ENCODE measurements around the gene SLC26A3.

SLC26A3 gene

DNA sequence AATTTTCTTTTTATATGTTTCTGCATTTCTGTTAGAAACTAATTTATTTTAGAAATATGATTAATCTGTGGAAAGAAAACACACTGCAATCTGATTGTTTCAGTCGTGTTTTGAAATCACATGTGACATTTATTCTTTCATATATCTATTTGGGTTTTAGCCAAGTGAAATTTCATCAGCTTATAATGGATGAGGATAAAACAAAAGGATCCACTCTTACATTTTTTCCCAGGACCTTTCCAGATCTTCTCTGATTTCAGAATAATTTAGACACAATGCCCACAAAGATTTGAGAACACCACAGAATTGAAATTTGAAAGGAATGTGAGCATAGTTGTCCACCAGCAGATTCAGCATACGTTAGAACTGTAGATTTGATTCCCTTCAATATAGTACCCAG, 30.0 kb downstream of the SLC26A3 start:
- Histone ChIP-seq H3K79me2 (ENCODE audit: low read length) (no peaks in the 10 kb centered on the region), H3K36me3 (replicated peaks; ENCODE audit: insufficient read depth, low read length) (no peaks in the 10 kb centered on the region), H2AFZ (ENCODE audit: low read length) (no peak overlapping the region), H3K9me3 (replicated peaks; ENCODE audit: insufficient read depth, low read length) (no peaks in the 10 kb centered on the region), H3K27me3 (replicated peaks; ENCODE audit: insufficient read depth, low read length) (no peaks in the 10 kb centered on the region), H3K4me3 (ENCODE audit: low read length) (no peak overlapping the region), H4K20me1 (ENCODE audit: insufficient read depth, low read length) (no peaks in the 10 kb centered on the region), H3K9ac (ENCODE audit: low read length) (no peak overlapping the region), H3K27ac (ENCODE audit: low read length) (no peak overlapping the region), H3F3A (ENCODE audit: insufficient read depth, low read length) (no peaks in the 10 kb centered on the region), H3K9me2 (replicated peaks; ENCODE audit: insufficient read depth, low read length) (no peaks in the 10 kb centered on the region), H3K4me1 (ENCODE audit: low read length) (no peaks in the 10 kb centered on the region), H3K4me2 (ENCODE audit: low read depth, low read length) (no peak overlapping the region)
- TF ChIP-seq EZH2phosphoT487 (IDR thresholded peaks at IDR 0.05; ENCODE audit: low read length) (no peak), EZH2 (optimal IDR thresholded peaks at IDR 0.05; ENCODE audit: low read depth, low read length) (no peak)
- TF ChIP-seq, protein P1, sequence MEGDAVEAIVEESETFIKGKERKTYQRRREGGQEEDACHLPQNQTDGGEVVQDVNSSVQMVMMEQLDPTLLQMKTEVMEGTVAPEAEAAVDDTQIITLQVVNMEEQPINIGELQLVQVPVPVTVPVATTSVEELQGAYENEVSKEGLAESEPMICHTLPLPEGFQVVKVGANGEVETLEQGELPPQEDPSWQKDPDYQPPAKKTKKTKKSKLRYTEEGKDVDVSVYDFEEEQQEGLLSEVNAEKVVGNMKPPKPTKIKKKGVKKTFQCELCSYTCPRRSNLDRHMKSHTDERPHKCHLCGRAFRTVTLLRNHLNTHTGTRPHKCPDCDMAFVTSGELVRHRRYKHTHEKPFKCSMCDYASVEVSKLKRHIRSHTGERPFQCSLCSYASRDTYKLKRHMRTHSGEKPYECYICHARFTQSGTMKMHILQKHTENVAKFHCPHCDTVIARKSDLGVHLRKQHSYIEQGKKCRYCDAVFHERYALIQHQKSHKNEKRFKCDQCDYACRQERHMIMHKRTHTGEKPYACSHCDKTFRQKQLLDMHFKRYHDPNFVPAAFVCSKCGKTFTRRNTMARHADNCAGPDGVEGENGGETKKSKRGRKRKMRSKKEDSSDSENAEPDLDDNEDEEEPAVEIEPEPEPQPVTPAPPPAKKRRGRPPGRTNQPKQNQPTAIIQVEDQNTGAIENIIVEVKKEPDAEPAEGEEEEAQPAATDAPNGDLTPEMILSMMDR (IDR thresholded peaks at IDR 0.05; ENCODE audit: low read length), result no peak
- no peak for DNase-seq

- no peaks in the 10 kb centered on the region for H3K36me3 ChIP-seq (replicated peaks; ENCODE audit: insufficient read depth, low read length)
- H3K79me2 ChIP-seq (ENCODE audit: low read length), result no peaks in the 10 kb centered on the region
- H4K20me1 ChIP-seq (ENCODE audit: insufficient read depth, low read length), result no peaks in the 10 kb centered on the region
- no peak overlapping the region for H3K27ac ChIP-seq (ENCODE audit: low read length)
- H3K9me3 ChIP-seq (replicated peaks; ENCODE audit: insufficient read depth, low read length), result no peaks in the 10 kb centered on the region
- TF ChIP-seq EZH2 (optimal IDR thresholded peaks at IDR 0.05; ENCODE audit: low read depth, low read length) (no peak), EZH2phosphoT487 (IDR thresholded peaks at IDR 0.05; ENCODE audit: low read length) (no peak)
- TF ChIP-seq, protein P1 (IDR thresholded peaks at IDR 0.05; ENCODE audit: low read length), result no peak
- H3K9ac ChIP-seq (ENCODE audit: low read length), result no peak overlapping the region
- H3K4me1 ChIP-seq (ENCODE audit: low read length), result no peaks in the 10 kb centered on the region
- no peak overlapping the region for H3K4me2 ChIP-seq (ENCODE audit: low read depth, low read length)
- no peak overlapping the region for H3K4me3 ChIP-seq (ENCODE audit: low read length)
- H3F3A ChIP-seq (ENCODE audit: insufficient read depth, low read length), result no peaks in the 10 kb centered on the region
- no peaks in the 10 kb centered on the region for H3K27me3 ChIP-seq (replicated peaks; ENCODE audit: insufficient read depth, low read length)
- no peak overlapping the region for H2AFZ ChIP-seq (ENCODE audit: low read length)
- no peaks in the 10 kb centered on the region for H3K9me2 ChIP-seq (replicated peaks; ENCODE audit: insufficient read depth, low read length)
- no peak for DNase-seq
Measured at GRCh38 chr7:107768263-107768662, 34.8 kb downstream of the SLC26A3 start.

GRCh38 chr7:107767391-107767790, 35.6 kb downstream of the SLC26A3 start:
- H3K4me2 ChIP-seq (ENCODE audit: low read depth, low read length), result no peak overlapping the region
- no peaks in the 10 kb centered on the region for H3K9me3 ChIP-seq (replicated peaks; ENCODE audit: insufficient read depth, low read length)
- TF ChIP-seq EZH2 (optimal IDR thresholded peaks at IDR 0.05; ENCODE audit: low read depth, low read length) (no peak), EZH2phosphoT487 (IDR thresholded peaks at IDR 0.05; ENCODE audit: low read length) (no peak)
- TF ChIP-seq, protein P1 (IDR thresholded peaks at IDR 0.05; ENCODE audit: low read length), result no peak

More at GRCh38 chr7:107767391-107767790, 35.6 kb downstream of the SLC26A3 start:
- no peaks in the 10 kb centered on the region for H4K20me1 ChIP-seq (ENCODE audit: insufficient read depth, low read length)
- H3F3A ChIP-seq (ENCODE audit: insufficient read depth, low read length), result no peaks in the 10 kb centered on the region
- H3K27me3 ChIP-seq (replicated peaks; ENCODE audit: insufficient read depth, low read length), result no peaks in the 10 kb centered on the region
- H3K4me1 ChIP-seq (ENCODE audit: low read length), result no peaks in the 10 kb centered on the region
- no peaks in the 10 kb centered on the region for H3K79me2 ChIP-seq (ENCODE audit: low read length)
- no peaks in the 10 kb centered on the region for H3K36me3 ChIP-seq (replicated peaks; ENCODE audit: insufficient read depth, low read length)
- H3K27ac ChIP-seq (ENCODE audit: low read length), result no peak overlapping the region
- no peak overlapping the region for H2AFZ ChIP-seq (ENCODE audit: low read length)
- no peaks in the 10 kb centered on the region for H3K9me2 ChIP-seq (replicated peaks; ENCODE audit: insufficient read depth, low read length)
- no peak for DNase-seq
- no peak overlapping the region for H3K4me3 ChIP-seq (ENCODE audit: low read length)
- H3K9ac ChIP-seq (ENCODE audit: low read length), result no peak overlapping the region
